Activated naive CD8-positive, alpha-beta T cell treated with anti-CD3 and anti-CD28 coated beads for 36 hours (primary cell): ENCODE measurements around the gene TENT5A. TPM values are rescaled to one million over a fixed set of nuclear protein-coding genes. Genes with fewer than 3 reads are reported as not detected.
"Not testable (repeated sequence)": the region's sequence is repeated elsewhere in the genome, so short reads cannot be mapped to it uniquely, and the experiment has no call there.

Experiments
- DNase-seq: peaks from one replicate; pipeline ENCODE4 v3.0.0; 2021
- H3K27ac Mint-ChIP-seq: one replicate; pipeline ENCODE4 v1.8.0; 2022; ENCODE audit warnings: mild to moderate bottlenecking, moderate library complexity, mixed read lengths
- H3K27me3 Mint-ChIP-seq: one replicate; pipeline ENCODE4 v1.8.0; 2022; ENCODE audit warnings: mild to moderate bottlenecking, mixed read lengths
- H3K36me3 Mint-ChIP-seq: one replicate; pipeline ENCODE4 v1.8.0; 2021; ENCODE audit warnings: mild to moderate bottlenecking, mixed read lengths
- H3K4me1 Mint-ChIP-seq: one replicate; pipeline ENCODE4 v1.8.0; 2021; ENCODE audit warnings: mixed read lengths
- H3K4me3 Mint-ChIP-seq: one replicate; pipeline ENCODE4 v1.8.0; 2022; ENCODE audit warnings: mild to moderate bottlenecking, moderate library complexity, mixed read lengths
- H3K9me3 Mint-ChIP-seq: one replicate; pipeline ENCODE4 v1.8.0; 2022; ENCODE audit warnings: mixed read lengths
- total RNA-seq, 2 experiments: library from RNA; stranded (reverse); gene quantifications; one replicate each; pipeline ENCODE4 v1.2.3, GENCODE V29; 2021

Gene TENT5A
- total RNA-seq, 2 experiments from 2014 or later = 0.76 to 0.94 TPM

GRCh38 chr6:81783893-81784292 lies 31.4 kb upstream of the TENT5A start:
- DNase-seq = no peak
- no peak overlapping the region for H3K4me3 Mint-ChIP-seq
- no peaks in the 10 kb centered on the region for H3K9me3 Mint-ChIP-seq
- H3K27ac Mint-ChIP-seq = no peak overlapping the region
- peaks cover 2% of the 10 kb centered on the region for H3K4me1 Mint-ChIP-seq
- H3K27me3 Mint-ChIP-seq = peaks cover 19% of the 10 kb centered on the region
- H3K36me3 Mint-ChIP-seq = no peaks in the 10 kb centered on the region

- Mint-ChIP-seq H3K36me3 (no peaks in the 10 kb centered on the region), H3K9me3 (no peaks in the 10 kb centered on the region), H3K27me3 (peaks cover 12% of the 10 kb centered on the region), H3K4me3 (no peak overlapping the region), H3K27ac (no peak overlapping the region), H3K4me1 (peaks cover 2% of the 10 kb centered on the region)
- no peak for DNase-seq
These were observed 29.1 kb upstream of the TENT5A start for GRCh38 chr6:81781624-81782023.

- Mint-ChIP-seq H3K4me3 (no peak overlapping the region), H3K9me3 (no peaks in the 10 kb centered on the region), H3K27me3 (peaks cover 3% of the 10 kb centered on the region), H3K27ac (no peak overlapping the region), H3K36me3 (no peaks in the 10 kb centered on the region), H3K4me1 (peaks cover 4% of the 10 kb centered on the region)
- no peak for DNase-seq
These were observed 25.2 kb upstream of the TENT5A start for GRCh38 chr6:81777586-81778268.

GRCh38 chr6:81776219-81776618 lies 23.7 kb upstream of the TENT5A start:
- not testable (repeated sequence) for H3K27me3 Mint-ChIP-seq, H3K4me3 Mint-ChIP-seq, H3K4me1 Mint-ChIP-seq, H3K27ac Mint-ChIP-seq, H3K9me3 Mint-ChIP-seq, DNase-seq, H3K36me3 Mint-ChIP-seq

GRCh38 chr6:81774542-81774941 lies 22.1 kb upstream of the TENT5A start:
- Mint-ChIP-seq H3K4me3 (no peak overlapping the region), H3K36me3 (no peaks in the 10 kb centered on the region), H3K27me3 (peaks cover 3% of the 10 kb centered on the region), H3K4me1 (peaks cover 5% of the 10 kb centered on the region), H3K9me3 (no peaks in the 10 kb centered on the region), H3K27ac (no peak overlapping the region)
- no peak for DNase-seq

- Mint-ChIP-seq H3K4me3 (no peak overlapping the region), H3K27ac (no peak overlapping the region), H3K4me1 (peaks cover 5% of the 10 kb centered on the region), H3K36me3 (no peaks in the 10 kb centered on the region), H3K27me3 (peaks cover 4% of the 10 kb centered on the region), H3K9me3 (no peaks in the 10 kb centered on the region)
- DNase-seq = no peak
These were observed 21.4 kb upstream of the TENT5A start for GRCh38 chr6:81773887-81774286.

- H3K36me3 Mint-ChIP-seq = no peaks in the 10 kb centered on the region
- peak; percentile 24 for DNase-seq
- no peaks in the 10 kb centered on the region for H3K9me3 Mint-ChIP-seq
- H3K4me3 Mint-ChIP-seq = no peak overlapping the region
- peaks cover 5% of the 10 kb centered on the region for H3K4me1 Mint-ChIP-seq
- H3K27ac Mint-ChIP-seq = peak overlapping the region; percentile 1
- peaks cover 8% of the 10 kb centered on the region for H3K27me3 Mint-ChIP-seq
These were observed 20.3 kb upstream of the TENT5A start for GRCh38 chr6:81772741-81773140.

- Mint-ChIP-seq H3K9me3 (no peaks in the 10 kb centered on the region), H3K4me3 (no peak overlapping the region), H3K27ac (no peak overlapping the region), H3K4me1 (peaks cover 5% of the 10 kb centered on the region), H3K36me3 (no peaks in the 10 kb centered on the region), H3K27me3 (peaks cover 22% of the 10 kb centered on the region)
- no peak for DNase-seq
These were observed 18.6 kb upstream of the TENT5A start for GRCh38 chr6:81771097-81771496.

- H3K9me3 Mint-ChIP-seq = no peaks in the 10 kb centered on the region
- H3K4me1 Mint-ChIP-seq = peaks cover 5% of the 10 kb centered on the region
- H3K27ac Mint-ChIP-seq = no peak overlapping the region
- no peak for DNase-seq
- no peak overlapping the region for H3K4me3 Mint-ChIP-seq
- H3K27me3 Mint-ChIP-seq = peaks cover 22% of the 10 kb centered on the region
- H3K36me3 Mint-ChIP-seq = no peaks in the 10 kb centered on the region
These were observed 17.9 kb upstream of the TENT5A start for GRCh38 chr6:81770381-81770780.

GRCh38 chr6:81769824-81770223 lies 17.3 kb upstream of the TENT5A start:
- DNase-seq = no peak
- Mint-ChIP-seq H3K27me3 (peaks cover 25% of the 10 kb centered on the region), H3K4me1 (peaks cover 5% of the 10 kb centered on the region), H3K4me3 (no peak overlapping the region), H3K36me3 (no peaks in the 10 kb centered on the region), H3K27ac (no peak overlapping the region), H3K9me3 (no peaks in the 10 kb centered on the region)

- no peak for DNase-seq
- Mint-ChIP-seq H3K4me3 (no peak overlapping the region), H3K36me3 (no peaks in the 10 kb centered on the region), H3K27me3 (peaks cover 27% of the 10 kb centered on the region), H3K9me3 (no peaks in the 10 kb centered on the region), H3K27ac (no peak overlapping the region), H3K4me1 (peaks cover 5% of the 10 kb centered on the region)
These were observed 15.9 kb upstream of the TENT5A start for GRCh38 chr6:81768150-81768942.

GRCh38 chr6:81767163-81767891 lies 14.8 kb upstream of the TENT5A start:
- no peaks in the 10 kb centered on the region for H3K36me3 Mint-ChIP-seq
- H3K27me3 Mint-ChIP-seq = peaks cover 27% of the 10 kb centered on the region
- H3K4me1 Mint-ChIP-seq = no peaks in the 10 kb centered on the region
- no peak overlapping the region for H3K4me3 Mint-ChIP-seq
- H3K27ac Mint-ChIP-seq = no peak overlapping the region
- no peaks in the 10 kb centered on the region for H3K9me3 Mint-ChIP-seq
- DNase-seq = no peak

- Mint-ChIP-seq H3K36me3 (no peaks in the 10 kb centered on the region), H3K27ac (no peak overlapping the region), H3K4me3 (no peak overlapping the region), H3K9me3 (no peaks in the 10 kb centered on the region), H3K27me3 (peaks cover 27% of the 10 kb centered on the region), H3K4me1 (no peaks in the 10 kb centered on the region)
- DNase-seq = no peak
These were observed 14.1 kb upstream of the TENT5A start for GRCh38 chr6:81766482-81767069.

GRCh38 chr6:81764531-81764930 lies 12.1 kb upstream of the TENT5A start:
- DNase-seq = no peak
- Mint-ChIP-seq H3K27ac (no peak overlapping the region), H3K27me3 (peaks cover 24% of the 10 kb centered on the region), H3K9me3 (no peaks in the 10 kb centered on the region), H3K4me3 (no peak overlapping the region), H3K4me1 (no peaks in the 10 kb centered on the region), H3K36me3 (no peaks in the 10 kb centered on the region)

- H3K9me3 Mint-ChIP-seq = no peaks in the 10 kb centered on the region
- H3K4me3 Mint-ChIP-seq = no peak overlapping the region
- DNase-seq = no peak
- no peaks in the 10 kb centered on the region for H3K4me1 Mint-ChIP-seq
- no peaks in the 10 kb centered on the region for H3K36me3 Mint-ChIP-seq
- H3K27me3 Mint-ChIP-seq = peaks cover 23% of the 10 kb centered on the region
- H3K27ac Mint-ChIP-seq = no peak overlapping the region
These were observed 11.5 kb upstream of the TENT5A start for GRCh38 chr6:81763968-81764367.
